H1 (cell line): ENCODE measurements around the gene ZFAND3. TPM values are rescaled to one million over a fixed set of nuclear protein-coding genes. Genes with fewer than 3 reads are reported as not detected.

Experiments
- CTCF ChIA-PET: fragments of 300-600 bp; sonication (Branson Sonifier 250); formaldehyde crosslinking; loops from one replicate; lab custom pipeline; 2021; ENCODE audit not compliant: partially characterized antibody; lab: Charles Lee
- POLR2A ChIA-PET: fragments of 300-600 bp; sonication (Branson Sonifier 250); formaldehyde crosslinking; loops from one replicate; lab custom pipeline; 2021; ENCODE audit warnings: inconsistent platforms; ENCODE audit not compliant: partially characterized antibody; lab: Charles Lee
- DNase-seq, 2 experiments: peaks; one replicate each; pipeline versions ENCODE4 v3.0.0 to v3.0.0-alpha.2; 2010 to 2022; ENCODE audit warnings: low spot score in 2 of 2, low read depth in 1 of 2, mixed read lengths in 1 of 2
- FAIRE-seq: peaks from 2 replicates; lab custom pipeline; 2011; peaks lifted over from hg19 to GRCh38; lab: Jason Lieb, UNC
- H2AFZ ChIP-seq: 2 replicates; pipeline ENCODE4 v1.8.1; 2012; ENCODE audit warnings: low read length, inconsistent platforms
- H2AK5ac ChIP-seq: 2 replicates; pipeline ENCODE4 v1.6.1; 2013; ENCODE audit warnings: low read depth, low read length
- H2BK120ac ChIP-seq: replicated peaks from 2 replicates; pipeline ENCODE3; 2013; ENCODE audit warnings: low read depth, low read length, inconsistent platforms
- H2BK12ac ChIP-seq: 2 replicates; pipeline ENCODE4 v1.6.1; 2013; ENCODE audit warnings: low read depth, low read length
- H2BK15ac ChIP-seq: 2 replicates; pipeline ENCODE4 v1.6.1; 2013; ENCODE audit warnings: low read length
- H2BK20ac ChIP-seq: 2 replicates; pipeline ENCODE4 v1.6.1; 2013; ENCODE audit warnings: low read length
- H2BK5ac ChIP-seq: 2 replicates; pipeline ENCODE4 v1.6.1; 2013; ENCODE audit warnings: low read depth, low read length
- H3K14ac ChIP-seq: 2 replicates; pipeline ENCODE4 v1.6.1; 2013; ENCODE audit warnings: inconsistent platforms; ENCODE audit not compliant: insufficient read length
- H3K18ac ChIP-seq: 2 replicates; pipeline ENCODE4 v1.6.1; 2013; ENCODE audit warnings: low read length; ENCODE audit errors: extremely low read depth
- H3K23ac ChIP-seq: 2 replicates; pipeline ENCODE4 v1.6.1; 2013; ENCODE audit warnings: inconsistent platforms; ENCODE audit not compliant: insufficient read length
- H3K23me2 ChIP-seq: 2 replicates; pipeline ENCODE4 v1.6.1; 2013; ENCODE audit warnings: low read depth, low read length
- H3K27ac ChIP-seq: 2 replicates; pipeline ENCODE4 v1.6.1; 2011; ENCODE audit warnings: low read depth, low read length, inconsistent platforms
- H3K27me3 ChIP-seq, 4 experiments: replicated peaks in 1 of 4; 1 replicate in 1 of 4; 2 replicates in 3 of 4; pipeline versions ENCODE4 v1.6.1 to v1.8.1; 2011 to 2013; ENCODE audit warnings: low read length in 3 of 4, mild to moderate bottlenecking in 3 of 4, inconsistent platforms in 2 of 4, mixed read lengths in 2 of 4, moderate library complexity in 1 of 4; ENCODE audit not compliant: control insufficient read depth in 3 of 4, insufficient read depth in 3 of 4; ENCODE audit errors: extremely low read depth in 1 of 4
- H3K36me3 ChIP-seq, 4 experiments: 2 replicates each; pipeline versions ENCODE4 v1.6.1 to v1.8.1; 2011 to 2013; ENCODE audit warnings: mild to moderate bottlenecking in 4 of 4, low read length in 3 of 4, moderate library complexity in 2 of 4, control low read depth in 1 of 4, inconsistent platforms in 1 of 4; ENCODE audit not compliant: insufficient read depth in 4 of 4, control insufficient read depth in 2 of 4
- H3K4ac ChIP-seq: replicated peaks from 2 replicates; pipeline ENCODE3; 2013; ENCODE audit warnings: low read length, low read depth, mixed read lengths, inconsistent platforms; ENCODE audit not compliant: insufficient read length
- H3K4me1 ChIP-seq, 4 experiments: replicated peaks in 1 of 4; 1 replicate in 1 of 4; 2 replicates in 3 of 4; pipeline versions ENCODE4 v1.6.1 to v1.8.1; 2011 to 2013; ENCODE audit warnings: low read length in 3 of 4, inconsistent platforms in 2 of 4, mixed read lengths in 1 of 4; ENCODE audit not compliant: insufficient read depth in 4 of 4, control insufficient read depth in 3 of 4
- H3K4me2 ChIP-seq, 2 experiments: 2 replicates each; pipeline versions ENCODE4 v1.6.1 to v1.8.1; 2011 to 2013; ENCODE audit warnings: low read depth in 2 of 2, low read length in 2 of 2, control low read depth in 1 of 2, inconsistent platforms in 1 of 2, mild to moderate bottlenecking in 1 of 2; ENCODE audit not compliant: insufficient read depth in 1 of 2
- H3K4me3 ChIP-seq, 4 experiments: fragments of 200-600, 300-600 bp in 1 of 4; sonication (generic), shearing (Covaris generic), sonication (Bioruptor Twin) in 1 of 4; 2 replicates each; pipeline versions ENCODE4 v1.5.1 to v1.8.1; 2011 to 2016; ENCODE audit warnings: low read length in 4 of 4, low read depth in 3 of 4, control low read depth in 2 of 4, inconsistent platforms in 2 of 4, mild to moderate bottlenecking in 2 of 4, mixed read lengths in 1 of 4, moderate library complexity in 1 of 4; ENCODE audit not compliant: insufficient read depth in 2 of 4; ENCODE audit errors: extremely low read depth in 1 of 4
- H3K56ac ChIP-seq: replicated peaks from 2 replicates; pipeline ENCODE3; 2013; ENCODE audit warnings: low read depth, mild to moderate bottlenecking, mixed read lengths, low read length, inconsistent platforms; ENCODE audit not compliant: insufficient read length
- H3K79me1 ChIP-seq: 2 replicates; pipeline ENCODE4 v1.6.1; 2013; ENCODE audit warnings: low read depth, low read length, control low read depth
- H3K79me2 ChIP-seq, 2 experiments: 2 replicates each; pipeline versions ENCODE4 v1.6.1 to v1.8.1; 2012 to 2013; ENCODE audit warnings: low read length in 2 of 2, mild to moderate bottlenecking in 2 of 2, inconsistent platforms in 1 of 2; ENCODE audit not compliant: insufficient read depth in 2 of 2, control insufficient read depth in 1 of 2
- H3K9ac ChIP-seq, 4 experiments: replicated peaks in 1 of 4; 1 replicate in 1 of 4; 2 replicates in 3 of 4; pipeline versions ENCODE4 v1.6.1 to v1.8.1; 2011 to 2013; ENCODE audit warnings: low read depth in 3 of 4, low read length in 3 of 4, control low read depth in 2 of 4, mild to moderate bottlenecking in 2 of 4, moderate library complexity in 2 of 4, inconsistent platforms in 1 of 4; ENCODE audit errors: extremely low read depth in 1 of 4
- H3K9me3 ChIP-seq, 2 experiments: 2 replicates each; pipeline versions ENCODE4 v1.6.1 to v1.8.1; 2012 to 2013; ENCODE audit warnings: mild to moderate bottlenecking in 2 of 2, moderate library complexity in 2 of 2, control low read depth in 1 of 2, inconsistent platforms in 1 of 2, low read depth in 1 of 2, low read length in 1 of 2, mixed read lengths in 1 of 2; ENCODE audit not compliant: insufficient read depth in 2 of 2
- H4K20me1 ChIP-seq, 2 experiments: replicated peaks in 1 of 2; 2 replicates each; pipeline versions ENCODE3 to v1.8.1; 2011 to 2013; ENCODE audit warnings: inconsistent platforms in 2 of 2, low read length in 2 of 2, mild to moderate bottlenecking in 1 of 2; ENCODE audit not compliant: insufficient read depth in 2 of 2, control insufficient read depth in 1 of 2
- H4K5ac ChIP-seq: 2 replicates; pipeline ENCODE4 v1.6.1; 2013; ENCODE audit warnings: low read length, low read depth, mixed read lengths, inconsistent platforms; ENCODE audit not compliant: insufficient read length
- H4K8ac ChIP-seq: 2 replicates; pipeline ENCODE4 v1.8.0; 2013; ENCODE audit warnings: mild to moderate bottlenecking, moderate library complexity, low read length, inconsistent platforms; ENCODE audit not compliant: insufficient read depth; ENCODE audit errors: extremely low read depth
- H4K91ac ChIP-seq: replicated peaks from 2 replicates; pipeline ENCODE3; 2013; ENCODE audit warnings: low read length, mixed read lengths, inconsistent platforms; ENCODE audit not compliant: insufficient read length
- TBP ChIP-seq: IDR thresholded peaks from 2 replicates; pipeline ENCODE4 v1.6.1; 2011; ENCODE audit warnings: low read depth, low read length, improper control_type of control experiment
- whole genome bisulfite sequencing, 2 experiments: shearing (Covaris generic) in 1 of 2; methylation state at CpG; one replicate each; pipeline versions ENCODE4 v1.1.6 to v1.1.7; 2013 to 2015; ENCODE audit warnings: low lambda C conversion rate in 2 of 2, mixed read lengths in 2 of 2, inconsistent platforms in 1 of 2, low coverage in 1 of 2, missing lambda C conversion rate in 1 of 2; ENCODE audit not compliant: insufficient replicate concordance in 2 of 2, insufficient coverage in 1 of 2, insufficient read length in 1 of 2; ENCODE audit errors: extremely low coverage in 1 of 2, missing lambda C conversion rate in 1 of 2; 5-methylcytosine and 5-hydroxymethylcytosine counted together
- polyA plus RNA-seq, 7 experiments: library from polyadenylated mRNA; depleted of rRNA in 3 of 7; stranded (reverse) in 5 of 7; unstranded in 2 of 7; fragments of >200 nt in 5 of 7; fragments of 200-250 nt in 2 of 7; gene quantifications; 1 replicate in 5 of 7; 2 replicates in 1 of 7; 4 replicates in 1 of 7; pipeline versions ENCODE4 v1.2.1 to v1.2.3, GENCODE V29; 2011 to 2013; ENCODE audit warnings: missing spikeins in 2 of 7, mixed read lengths in 2 of 7
- total RNA-seq: library from RNA; stranded (reverse); fragmentation: NEBNext Ultra II Directional; extraction: Animal tissue kit (Norgen Biotek cat#: 25700); gene quantifications from 2 replicates; pipeline ENCODE4 v1.2.1, GENCODE V29; 2021

The ZFAND3 gene
- total and polyA plus RNA-seq, 2 of the 8 experiments (the other 6 are each of a cell fraction or from before 2014, with no cell fraction given), result 13.0 to 51.3 TPM

- Histone ChIP-seq H2BK20ac (no peak overlapping the region), H3K4me1 (peaks cover 0 to 5% (median 0%) of the 10 kb centered on the region in 4 experiments; a peak in 2 of 7 replicates), H3K4ac (no peak overlapping the region), H3K23ac (no peak overlapping the region), H3K23me2 (no peaks in the 10 kb centered on the region), H4K5ac (no peak overlapping the region), H2BK15ac (no peak overlapping the region), H2BK5ac (no peak overlapping the region), H2AFZ (no peak overlapping the region), H4K8ac (no peak overlapping the region), H3K79me1 (no peaks in the 10 kb centered on the region), H4K91ac (no peak overlapping the region), H3K36me3 (no peaks in the 10 kb centered on the region), H4K20me1 (peaks cover 0 to 4% of the 10 kb centered on the region in 2 experiments), H3K79me2 (peaks cover 0 to 64% of the 10 kb centered on the region in 2 experiments; a peak in 3 of 4 replicates), H3K9ac (no peak overlapping the region), H3K27ac (no peak overlapping the region), H2AK5ac (no peak overlapping the region), H2BK12ac (no peak overlapping the region), H3K14ac (no peak overlapping the region), H3K56ac (no peak overlapping the region), H3K4me2 (no peak overlapping the region), H3K9me3 (no peaks in the 10 kb centered on the region), H3K4me3 (no peak overlapping the region), H3K27me3 (no peaks in the 10 kb centered on the region), H2BK120ac (no peak overlapping the region), H3K18ac (no peak overlapping the region)
- WGBS, 2 experiments, result 88% methylated on average over 3 of the region's 3 CpGs; no CpG with 5 or more reads in 1 of the 2 experiments
- no peak for FAIRE-seq
- POLR2A ChIA-PET, result interaction anchor here (1.6 kb wide), 1 partner anchor 8 kb away, joined by 3 read pairs; no protein-coding TSS in a partner anchor
- TF ChIP-seq TBP, result no peak
- no peak for DNase-seq
- CTCF ChIA-PET, result no interaction called here
Measured at GRCh38 chr6:37910998-37911397, 91.5 kb downstream of the ZFAND3 start.
